Measurements from ENCODE around the gene KLK10.

Gene KLK10

DNA sequence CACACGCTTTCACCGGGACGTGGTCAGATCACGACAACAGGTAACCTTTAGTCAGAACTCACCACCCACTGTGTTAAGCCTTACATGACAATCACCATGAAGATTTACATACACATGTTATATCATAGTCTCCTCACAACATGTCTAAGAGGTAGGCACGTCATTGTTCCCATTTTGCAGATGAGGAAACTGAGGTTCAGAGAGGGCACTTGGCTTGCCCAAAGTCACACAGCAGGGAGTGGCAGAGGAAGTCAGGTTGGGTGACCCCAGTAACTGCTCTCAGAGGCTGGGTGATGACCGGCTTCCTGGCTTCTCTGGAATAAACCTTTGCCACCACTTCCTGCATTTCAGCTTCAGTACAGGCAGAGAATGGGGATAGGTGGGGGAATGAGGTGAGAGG is 5.3 kb downstream of the KLK10 start:
- Histone ChIP-seq H2AFZ (ENCODE audit: low read length, unreplicated experiment) (no peak overlapping the region), H3K4me3 (ENCODE audit: low read depth, low read length) (no peak overlapping the region), H3K79me2 (ENCODE audit: control insufficient read depth, insufficient read depth, low read length, unreplicated experiment) (no peaks in the 10 kb centered on the region), H3K4me1 (ENCODE audit: control insufficient read depth, insufficient read depth, low read length, unreplicated experiment) (peaks cover 2% of the 10 kb centered on the region), H3K36me3 (ENCODE audit: insufficient read depth, low read length) (no peaks in the 10 kb centered on the region), H3K27ac (ENCODE audit: low read depth, low read length) (no peak overlapping the region), H3K27me3 (ENCODE audit: insufficient read depth, low read length) (peaks cover 38% of the 10 kb centered on the region)

- H3K4me3 ChIP-seq (ENCODE audit: low read depth, low read length): no peak overlapping the region
- H3K36me3 ChIP-seq (ENCODE audit: insufficient read depth, low read length): no peaks in the 10 kb centered on the region
- no peak overlapping the region for H3K27ac ChIP-seq (ENCODE audit: low read depth, low read length)
- no peaks in the 10 kb centered on the region for H3K79me2 ChIP-seq (ENCODE audit: control insufficient read depth, insufficient read depth, low read length, unreplicated experiment)
- no peaks in the 10 kb centered on the region for H3K4me1 ChIP-seq (ENCODE audit: control insufficient read depth, insufficient read depth, low read length, unreplicated experiment)
- H3K27me3 ChIP-seq (ENCODE audit: insufficient read depth, low read length): peaks cover 36% of the 10 kb centered on the region
- no peak overlapping the region for H2AFZ ChIP-seq (ENCODE audit: low read length, unreplicated experiment)
These were observed 6.8 kb downstream of the KLK10 start for GRCh38 chr19:51012661-51013190.

DNA sequence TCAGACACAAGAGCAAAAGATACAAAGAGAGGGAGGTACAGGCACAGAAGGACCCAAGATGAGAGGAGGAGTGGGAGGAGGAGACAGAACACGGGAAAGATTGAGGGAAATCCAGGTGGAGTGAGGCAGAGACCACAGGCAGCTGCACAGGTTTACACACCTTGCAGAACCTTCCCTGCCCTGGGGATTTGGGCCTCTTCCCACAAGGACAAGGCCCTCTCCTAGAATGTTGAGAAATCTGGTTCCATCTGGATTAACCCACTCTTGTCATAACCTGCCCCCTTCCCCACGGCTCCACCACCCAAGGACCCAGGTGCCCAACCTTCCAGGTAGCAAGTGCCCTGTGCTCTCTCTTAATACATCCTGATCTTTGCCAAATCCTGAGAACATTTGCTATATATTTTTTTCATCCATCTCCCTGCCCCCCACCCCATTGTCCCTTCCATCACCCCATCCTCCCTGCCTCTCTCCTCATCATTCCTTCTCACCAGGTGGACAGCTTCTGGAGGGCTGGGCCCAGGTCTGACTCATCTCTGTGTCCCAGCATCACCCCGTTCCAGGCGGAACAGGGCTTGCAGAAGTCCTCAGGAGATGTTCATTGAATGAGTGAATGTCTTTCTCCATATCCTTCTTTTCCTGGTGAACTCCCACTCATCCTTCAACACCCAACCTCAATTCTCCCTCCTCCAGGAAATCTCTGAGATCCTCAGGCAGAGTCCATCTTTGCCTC is 9.3 kb downstream of the KLK10 start:
- Histone ChIP-seq H3K4me3 (ENCODE audit: low read depth, low read length) (no peak overlapping the region), H3K79me2 (ENCODE audit: control insufficient read depth, insufficient read depth, low read length, unreplicated experiment) (no peaks in the 10 kb centered on the region), H2AFZ (ENCODE audit: low read length, unreplicated experiment) (no peak overlapping the region), H3K4me1 (ENCODE audit: control insufficient read depth, insufficient read depth, low read length, unreplicated experiment) (no peaks in the 10 kb centered on the region), H3K27me3 (ENCODE audit: insufficient read depth, low read length) (peaks cover 38% of the 10 kb centered on the region; the same call in 1 of the 2 replicates), H3K27ac (ENCODE audit: low read depth, low read length) (no peak overlapping the region), H3K36me3 (ENCODE audit: insufficient read depth, low read length) (no peaks in the 10 kb centered on the region)

DNA sequence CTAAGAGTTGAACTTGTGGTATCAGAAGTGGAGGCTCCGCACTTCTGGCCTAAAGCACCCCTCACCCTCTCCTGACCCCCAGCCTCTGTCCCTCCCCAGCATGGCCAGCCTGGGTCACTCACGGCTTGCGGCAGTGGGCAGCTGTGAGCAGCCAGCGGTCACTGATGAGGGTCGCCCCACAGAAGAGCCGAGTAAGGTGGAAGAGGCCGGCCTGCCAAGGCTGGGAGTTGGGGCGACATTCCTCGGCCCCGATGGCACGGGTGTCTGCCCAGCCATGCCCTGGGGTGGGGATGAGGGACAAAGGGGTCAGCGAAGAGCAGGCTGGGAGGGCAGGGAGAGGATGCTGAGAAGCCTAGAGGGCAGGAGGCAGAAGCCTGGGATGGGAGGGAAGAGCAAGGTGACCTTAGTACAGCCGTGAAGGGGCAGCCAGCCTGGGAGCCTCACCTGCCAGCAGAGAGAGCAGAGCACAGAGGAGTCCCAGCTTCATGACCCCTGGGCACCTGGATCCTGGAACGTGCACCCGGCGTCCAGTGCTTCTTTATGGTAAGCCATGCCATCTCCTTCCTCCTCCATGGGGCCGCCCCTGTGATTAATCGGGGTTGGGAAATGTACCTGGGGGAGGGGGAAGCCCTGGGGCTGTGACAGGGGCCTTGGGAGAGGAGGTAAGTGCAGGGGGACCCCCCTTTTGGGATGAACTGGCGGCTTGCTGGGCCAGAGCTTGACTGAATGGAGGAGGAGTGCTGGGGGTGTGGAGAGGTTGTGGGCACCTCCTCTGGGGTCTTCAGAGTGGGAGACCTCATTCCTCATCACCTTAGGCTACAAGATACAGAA is 10.2 kb downstream of the KLK10 start:
- Histone ChIP-seq H3K36me3 (ENCODE audit: insufficient read depth, low read length) (no peaks in the 10 kb centered on the region), H3K27me3 (ENCODE audit: insufficient read depth, low read length) (peaks cover 36% of the 10 kb centered on the region; the same call in 1 of the 2 replicates), H3K4me3 (ENCODE audit: low read depth, low read length) (no peak overlapping the region), H3K79me2 (ENCODE audit: control insufficient read depth, insufficient read depth, low read length, unreplicated experiment) (no peaks in the 10 kb centered on the region), H3K4me1 (ENCODE audit: control insufficient read depth, insufficient read depth, low read length, unreplicated experiment) (no peaks in the 10 kb centered on the region), H3K27ac (ENCODE audit: low read depth, low read length) (no peak overlapping the region), H2AFZ (ENCODE audit: low read length, unreplicated experiment) (no peak overlapping the region)

DNA sequence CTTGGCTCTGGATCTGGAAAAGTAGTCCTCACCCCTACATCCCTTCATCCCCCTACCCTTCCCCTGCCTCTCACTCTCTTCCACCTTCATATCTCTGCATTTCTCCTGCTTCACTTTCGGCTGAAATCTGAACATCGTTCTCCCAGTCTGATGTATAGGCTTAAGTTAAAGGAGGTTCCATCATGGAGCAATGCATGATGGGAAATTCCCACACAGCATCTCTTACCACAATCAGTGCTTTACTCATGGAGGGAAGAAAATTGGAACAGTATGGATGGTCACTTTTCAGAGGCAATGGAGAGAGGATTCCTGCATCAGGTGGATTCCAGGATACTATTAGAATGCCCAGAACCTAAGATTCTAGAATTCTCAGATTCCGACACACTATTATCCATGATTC is 12.0 kb downstream of the KLK10 start:
- H3K27me3 ChIP-seq (ENCODE audit: insufficient read depth, low read length): peaks cover 30% of the 10 kb centered on the region; the same call in 1 of the 2 replicates
- H3K79me2 ChIP-seq (ENCODE audit: control insufficient read depth, insufficient read depth, low read length, unreplicated experiment): no peaks in the 10 kb centered on the region
- no peak overlapping the region for H3K4me3 ChIP-seq (ENCODE audit: low read depth, low read length)
- no peak overlapping the region for H2AFZ ChIP-seq (ENCODE audit: low read length, unreplicated experiment)
- no peak overlapping the region for H3K27ac ChIP-seq (ENCODE audit: low read depth, low read length)
- H3K4me1 ChIP-seq (ENCODE audit: control insufficient read depth, insufficient read depth, low read length, unreplicated experiment): no peaks in the 10 kb centered on the region
- H3K36me3 ChIP-seq (ENCODE audit: insufficient read depth, low read length): no peaks in the 10 kb centered on the region

GRCh38 chr19:51006406-51006805 is 13.1 kb downstream of the KLK10 start:
- Histone ChIP-seq H3K27ac (ENCODE audit: low read depth, low read length) (no peak overlapping the region), H3K79me2 (ENCODE audit: control insufficient read depth, insufficient read depth, low read length, unreplicated experiment) (no peaks in the 10 kb centered on the region), H3K27me3 (ENCODE audit: insufficient read depth, low read length) (peaks cover 30% of the 10 kb centered on the region; the same call in 1 of the 2 replicates), H3K4me1 (ENCODE audit: control insufficient read depth, insufficient read depth, low read length, unreplicated experiment) (no peaks in the 10 kb centered on the region), H2AFZ (ENCODE audit: low read length, unreplicated experiment) (no peak overlapping the region), H3K4me3 (ENCODE audit: low read depth, low read length) (no peak overlapping the region), H3K36me3 (ENCODE audit: insufficient read depth, low read length) (no peaks in the 10 kb centered on the region)

- H2AFZ ChIP-seq (ENCODE audit: low read length, unreplicated experiment): no peak overlapping the region
- no peak overlapping the region for H3K27ac ChIP-seq (ENCODE audit: low read depth, low read length)
- H3K27me3 ChIP-seq (ENCODE audit: insufficient read depth, low read length): peaks cover 35% of the 10 kb centered on the region; the same call in 1 of the 2 replicates
- H3K36me3 ChIP-seq (ENCODE audit: insufficient read depth, low read length): no peaks in the 10 kb centered on the region
- H3K4me1 ChIP-seq (ENCODE audit: control insufficient read depth, insufficient read depth, low read length, unreplicated experiment): no peaks in the 10 kb centered on the region
- H3K79me2 ChIP-seq (ENCODE audit: control insufficient read depth, insufficient read depth, low read length, unreplicated experiment): no peaks in the 10 kb centered on the region
- no peak overlapping the region for H3K4me3 ChIP-seq (ENCODE audit: low read depth, low read length)
These were observed 14.3 kb downstream of the KLK10 start for GRCh38 chr19:51005248-51005647.

- no peaks in the 10 kb centered on the region for H3K79me2 ChIP-seq (ENCODE audit: control insufficient read depth, insufficient read depth, low read length, unreplicated experiment)
- H3K4me3 ChIP-seq (ENCODE audit: low read depth, low read length): no peak overlapping the region
- no peak overlapping the region for H3K27ac ChIP-seq (ENCODE audit: low read depth, low read length)
- peaks cover 34% of the 10 kb centered on the region for H3K27me3 ChIP-seq (ENCODE audit: insufficient read depth, low read length)
- H2AFZ ChIP-seq (ENCODE audit: low read length, unreplicated experiment): no peak overlapping the region
- no peaks in the 10 kb centered on the region for H3K36me3 ChIP-seq (ENCODE audit: insufficient read depth, low read length)
- H3K4me1 ChIP-seq (ENCODE audit: control insufficient read depth, insufficient read depth, low read length, unreplicated experiment): no peaks in the 10 kb centered on the region
These were observed 16.2 kb downstream of the KLK10 start for GRCh38 chr19:51003316-51003715.

DNA sequence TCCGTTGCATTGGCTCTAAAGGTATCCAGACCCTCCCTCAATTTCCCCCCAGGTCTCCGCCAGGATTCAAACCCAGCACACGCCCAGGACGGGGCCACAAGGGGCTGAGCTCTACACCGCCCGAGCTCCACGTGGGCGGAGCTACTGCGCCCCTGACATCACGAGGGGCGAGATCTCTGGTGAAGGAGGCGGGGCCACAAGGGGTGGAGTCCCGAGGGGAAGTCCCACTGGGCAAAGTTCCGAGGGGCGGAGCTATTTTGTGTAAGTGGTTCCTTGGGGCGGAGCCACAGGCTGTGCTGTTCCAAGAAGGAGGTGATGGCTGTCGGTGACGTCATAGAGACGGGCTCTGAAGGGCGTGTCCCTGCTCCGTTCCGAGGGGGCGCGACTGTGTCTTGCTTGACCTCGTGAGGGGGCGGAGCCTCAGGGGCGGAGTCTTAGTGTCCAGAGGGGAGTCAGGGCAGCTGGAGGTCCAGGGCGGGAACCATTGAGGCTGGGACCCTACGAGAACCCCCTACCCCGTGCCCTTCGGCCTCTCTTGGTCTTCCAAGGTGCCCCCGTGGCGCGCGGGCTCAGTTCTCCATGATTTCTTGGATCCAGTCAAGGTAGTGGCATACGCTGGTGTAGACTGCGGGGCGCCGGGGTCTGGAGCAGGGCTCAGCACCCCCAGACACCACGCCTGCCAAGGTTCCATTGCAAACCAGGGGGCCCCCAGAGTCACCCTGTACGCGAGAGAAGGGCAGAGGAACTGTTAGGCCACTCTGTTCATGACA is 16.8 kb downstream of the KLK10 start:
- Histone ChIP-seq H3K79me2 (ENCODE audit: control insufficient read depth, insufficient read depth, low read length, unreplicated experiment) (no peaks in the 10 kb centered on the region), H3K36me3 (ENCODE audit: insufficient read depth, low read length) (no peaks in the 10 kb centered on the region), H3K27me3 (ENCODE audit: insufficient read depth, low read length) (peaks cover 34% of the 10 kb centered on the region), H3K4me1 (ENCODE audit: control insufficient read depth, insufficient read depth, low read length, unreplicated experiment) (no peaks in the 10 kb centered on the region), H3K27ac (ENCODE audit: low read depth, low read length) (no peak overlapping the region), H3K4me3 (ENCODE audit: low read depth, low read length) (no peak overlapping the region), H2AFZ (ENCODE audit: low read length, unreplicated experiment) (no peak overlapping the region)

- Histone ChIP-seq H3K4me1 (ENCODE audit: control insufficient read depth, insufficient read depth, low read length, unreplicated experiment) (no peaks in the 10 kb centered on the region), H3K79me2 (ENCODE audit: control insufficient read depth, insufficient read depth, low read length, unreplicated experiment) (no peaks in the 10 kb centered on the region), H2AFZ (ENCODE audit: low read length, unreplicated experiment) (no peak overlapping the region), H3K4me3 (ENCODE audit: low read depth, low read length) (no peak overlapping the region), H3K27me3 (ENCODE audit: insufficient read depth, low read length) (peaks cover 28% of the 10 kb centered on the region), H3K36me3 (ENCODE audit: insufficient read depth, low read length) (no peaks in the 10 kb centered on the region), H3K27ac (ENCODE audit: low read depth, low read length) (no peak overlapping the region)
These were observed 17.4 kb downstream of the KLK10 start for GRCh38 chr19:51002089-51002532.

Measured in ACC112 (cell line).